Right kidney (tissue), 1 donor: ENCODE results near the gene NSL1.

Source experiments
- DNase-seq: peaks from one replicate; pipeline ENCODE4 v3.0.0-alpha.2; 2016

The NSL1 gene

DNA sequence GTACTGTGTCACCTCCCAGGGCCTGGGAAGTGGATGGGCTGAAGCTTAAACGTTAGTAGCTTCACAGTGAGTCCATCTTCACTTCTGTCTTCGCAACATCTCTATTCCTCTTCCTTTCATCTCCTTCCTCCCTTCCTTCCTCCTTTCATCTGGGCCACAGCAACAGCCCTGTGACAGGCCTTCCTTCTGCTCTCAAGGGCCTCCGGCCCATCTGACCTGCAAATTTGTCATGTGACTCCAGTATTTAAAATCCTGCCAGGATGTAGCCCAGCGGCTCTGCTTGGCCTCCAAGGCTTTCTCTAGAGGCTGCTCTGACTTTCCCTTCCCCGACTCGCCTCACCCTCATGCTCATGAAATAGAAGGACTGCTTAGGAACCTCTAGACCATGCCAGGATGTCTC lies 81.0 kb downstream of the NSL1 start:
- no peak for DNase-seq

DNA sequence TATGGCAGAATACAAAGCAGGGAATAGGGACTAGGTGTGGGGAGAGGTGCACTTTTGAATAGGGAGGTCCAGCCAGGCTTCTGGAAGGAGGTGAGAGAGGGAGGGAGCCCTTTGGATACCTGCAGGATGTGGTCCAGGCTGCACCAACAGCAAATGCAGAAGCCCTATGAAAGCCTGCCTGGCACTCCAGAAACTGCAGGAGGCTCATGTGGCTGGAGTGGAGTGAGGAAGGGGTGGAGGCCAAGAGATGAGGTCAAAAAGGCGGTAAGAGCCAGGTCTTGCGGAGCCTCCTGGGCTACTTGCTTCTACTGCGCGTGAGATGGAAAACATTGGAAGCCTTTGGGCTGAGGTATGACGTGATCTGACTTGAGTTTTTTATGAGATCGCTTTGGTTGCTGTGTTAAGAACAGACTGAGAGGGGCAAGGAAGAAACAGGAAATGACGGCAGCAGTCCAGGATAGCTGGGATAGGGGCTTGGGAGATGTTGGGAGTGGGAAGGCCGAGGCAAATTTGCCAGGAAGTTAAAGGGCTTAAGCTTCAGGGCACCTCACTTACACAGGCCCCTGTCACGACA lies 87.5 kb downstream of the NSL1 start:
- DNase-seq, result no peak

DNA sequence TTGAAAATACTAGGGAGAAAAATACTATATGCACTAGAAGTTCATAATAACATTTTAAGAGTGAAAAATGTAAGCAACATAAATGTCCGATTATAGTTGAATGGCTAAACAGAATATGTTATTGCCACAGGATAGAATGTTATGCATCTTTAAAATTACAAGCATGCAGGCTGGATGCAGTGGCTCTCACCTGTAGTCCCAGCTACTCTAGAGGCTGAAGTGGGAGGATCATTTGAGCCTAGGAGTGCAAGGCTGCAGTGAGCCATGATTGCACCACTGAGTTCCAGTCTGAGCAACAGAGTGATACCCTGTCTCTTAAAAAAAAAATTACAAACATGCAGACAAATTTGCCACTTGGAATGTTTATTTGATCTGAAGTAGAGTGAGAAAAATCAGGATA lies 88.9 kb downstream of the NSL1 start:
- DNase-seq, result no peak

DNA sequence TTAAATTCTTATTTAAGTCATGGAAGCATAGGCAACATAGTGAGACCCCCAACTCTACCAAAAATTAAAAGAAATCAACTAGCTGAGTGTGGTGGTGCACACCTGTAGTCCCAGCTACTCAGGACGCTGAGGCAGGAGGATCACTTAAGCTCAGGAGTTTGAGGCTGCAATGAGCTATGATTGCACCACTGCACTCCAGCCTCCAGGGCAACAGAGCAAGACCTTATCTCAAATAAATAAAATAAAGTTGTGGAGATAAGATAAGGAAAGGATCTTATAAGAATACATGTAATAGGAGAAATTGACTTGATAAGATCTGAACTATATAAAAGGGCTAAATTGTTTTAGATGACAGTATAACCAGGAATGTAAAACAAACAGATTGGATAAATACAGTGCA lies 89.7 kb downstream of the NSL1 start:
- DNase-seq, result no peak

DNA sequence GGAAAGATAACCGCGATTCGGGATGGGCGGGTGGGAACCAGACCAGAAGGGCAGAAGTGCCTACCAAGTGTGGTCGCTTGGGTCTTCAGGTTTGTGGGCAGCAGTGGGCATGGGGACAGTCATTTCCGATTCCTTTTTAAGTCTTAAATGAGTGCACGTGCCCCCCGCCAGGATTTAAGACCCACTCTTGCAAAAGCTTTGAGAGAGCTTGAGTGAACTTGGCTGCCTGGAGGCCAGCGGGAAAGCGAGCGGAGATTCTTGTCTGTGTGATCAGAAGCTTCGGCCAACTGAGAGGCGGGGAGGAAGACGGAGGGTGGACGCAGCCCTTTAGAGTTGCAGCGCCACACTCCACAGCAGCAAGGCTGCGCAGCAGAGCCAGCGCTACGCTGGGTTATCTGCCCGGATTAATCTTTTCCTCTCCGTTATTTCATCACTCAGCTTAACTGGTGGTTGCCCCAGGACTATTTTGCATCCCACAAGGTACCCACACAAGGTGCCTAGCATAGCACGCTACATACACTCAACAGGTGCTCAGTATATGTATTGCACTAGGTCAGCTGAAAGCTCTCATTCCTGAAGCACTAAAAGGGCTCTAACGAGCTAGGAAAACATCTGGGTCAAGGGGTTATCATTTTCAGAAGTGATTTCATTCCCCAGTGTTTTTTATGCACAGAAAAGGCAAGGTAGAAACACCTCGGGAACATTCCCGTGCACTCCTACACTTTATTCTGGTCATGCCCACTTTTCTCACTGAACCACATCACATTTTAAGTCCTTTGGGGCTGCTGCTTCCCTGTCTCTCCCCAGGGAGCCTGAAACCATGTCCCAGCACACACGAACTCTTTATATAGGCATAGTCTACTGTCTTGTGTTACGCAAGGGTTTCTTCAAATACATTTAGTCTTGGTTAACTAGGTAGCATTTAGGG lies 90.4 kb downstream of the NSL1 start:
- peak; percentile 54 for DNase-seq

DNA sequence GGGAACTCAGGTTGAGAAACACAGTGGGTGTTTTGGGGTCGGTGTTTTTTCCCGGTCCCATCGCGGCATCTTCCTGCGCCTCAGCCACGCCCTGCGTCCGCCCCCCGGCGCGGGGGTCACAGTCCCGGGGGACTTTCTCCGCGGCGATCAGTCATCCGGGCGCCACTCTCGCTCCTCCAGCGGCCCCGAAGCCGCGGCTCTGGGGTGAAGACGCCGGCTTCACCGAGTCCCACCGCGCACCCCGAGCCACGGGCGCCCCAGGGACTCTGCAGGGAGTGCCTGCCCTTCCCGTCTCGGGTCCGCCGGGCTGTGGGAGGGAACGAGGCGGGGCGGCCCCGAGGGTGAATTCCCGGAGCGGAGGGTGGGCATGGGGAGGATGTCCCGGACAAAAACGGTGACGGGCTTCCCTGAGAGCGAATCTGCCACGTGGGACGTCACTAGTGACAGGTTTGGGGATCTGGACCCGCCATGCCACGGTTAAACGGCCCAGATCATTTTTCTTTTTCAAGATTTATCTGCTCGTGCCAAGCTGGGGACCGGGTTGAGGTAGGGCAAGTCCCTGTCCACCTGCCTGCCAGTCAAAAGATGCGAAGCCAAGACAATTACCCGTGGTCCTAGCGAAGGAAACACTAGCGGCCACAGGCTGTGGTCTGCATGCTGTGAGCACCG lies 91.2 kb downstream of the NSL1 start:
- peak; percentile 65 for DNase-seq

DNA sequence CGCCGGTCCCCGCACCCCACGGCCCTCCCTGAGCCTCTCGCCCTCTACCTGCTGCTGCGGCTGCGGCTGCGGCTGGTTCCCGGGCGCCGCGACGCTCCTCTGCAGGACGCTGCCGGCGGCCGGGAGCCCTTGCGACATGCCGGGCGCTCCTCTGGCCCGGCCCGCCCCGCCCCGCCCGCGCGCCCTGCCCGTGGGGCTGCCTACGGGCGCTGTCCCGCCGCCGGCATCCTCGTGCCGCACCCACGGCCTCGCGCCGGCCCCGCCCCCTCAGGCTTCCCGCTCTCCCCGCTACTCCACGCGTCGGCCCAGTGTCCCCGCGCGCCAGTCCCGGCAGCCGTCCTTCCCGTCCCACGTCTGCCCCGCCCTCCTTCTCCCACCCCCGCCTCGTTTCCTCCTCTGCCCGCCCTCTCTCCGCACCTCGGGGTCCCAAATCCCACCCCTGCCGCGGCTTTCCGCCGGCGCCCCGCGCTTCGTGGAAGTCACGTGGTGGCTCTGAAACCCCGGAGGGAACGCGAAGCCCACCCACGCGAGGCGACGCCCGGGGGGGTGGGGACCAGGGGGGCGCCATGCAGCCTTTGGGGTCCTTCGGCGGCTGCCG lies 91.9 kb downstream of the NSL1 start, which contains the start of gene BATF3:
Gene BATF3, minus strand, starts transcription at position 216 of the 598 bp plus-strand sequence. Its CDS starts 78 bp downstream, at position 138.
- DNase-seq, result no peak

DNA sequence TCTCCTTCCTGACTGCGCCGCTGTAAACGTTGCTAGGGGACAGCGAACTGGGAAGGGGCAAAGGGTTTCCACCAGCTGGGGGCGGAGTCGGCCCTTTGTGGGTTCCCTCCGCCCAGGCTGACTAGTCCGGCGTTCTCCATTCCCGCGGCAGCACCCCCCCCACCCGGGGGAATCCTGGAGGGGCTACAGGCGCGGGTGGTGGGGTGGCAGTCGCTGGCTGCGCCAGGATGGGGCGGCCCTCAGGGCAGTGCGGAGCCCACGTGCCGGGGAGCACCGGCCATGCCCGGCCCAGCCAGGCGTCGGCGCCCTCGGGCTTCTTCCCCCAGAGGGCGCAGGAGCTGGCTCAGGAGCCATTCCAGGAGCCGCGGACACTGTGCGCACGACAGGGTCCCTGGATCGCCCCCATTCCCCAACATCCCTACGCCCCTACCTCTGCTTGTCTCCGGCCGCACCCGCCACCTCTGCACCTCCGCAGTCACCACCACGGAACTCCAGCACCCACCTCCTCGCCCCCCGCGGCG lies 92.4 kb downstream of the NSL1 start:
- peak; percentile 67 for DNase-seq

DNA sequence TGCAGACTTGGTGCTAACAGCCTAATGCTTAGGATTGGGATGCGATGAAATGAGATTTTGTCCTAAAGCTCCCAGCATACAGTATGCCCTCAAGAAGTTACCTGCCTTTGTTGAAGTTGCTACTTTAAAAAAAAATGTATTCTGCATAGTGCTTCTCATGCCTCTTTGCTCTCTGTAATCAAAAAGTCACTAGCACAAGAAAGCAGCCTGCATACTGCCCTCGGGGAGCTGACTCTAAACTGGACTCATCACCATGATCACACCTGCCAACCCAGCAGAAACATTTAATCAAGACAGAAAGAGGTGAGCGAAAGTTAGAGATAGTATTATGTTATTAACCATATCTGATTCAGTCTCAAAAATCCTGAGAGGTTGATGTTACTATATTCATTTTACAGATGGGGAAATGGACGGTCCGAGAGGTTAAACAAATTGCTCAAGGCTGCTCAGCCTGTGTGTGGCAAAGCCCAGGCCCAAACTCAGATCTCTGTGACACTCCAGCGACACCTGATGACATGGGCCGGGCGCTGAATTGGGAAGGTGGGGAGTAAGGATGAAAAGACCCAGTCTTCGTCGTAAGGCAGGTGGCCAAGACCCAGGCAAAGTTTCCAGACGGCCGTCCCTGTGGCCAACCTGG lies 93.0 kb downstream of the NSL1 start:
- no peak for DNase-seq

DNA sequence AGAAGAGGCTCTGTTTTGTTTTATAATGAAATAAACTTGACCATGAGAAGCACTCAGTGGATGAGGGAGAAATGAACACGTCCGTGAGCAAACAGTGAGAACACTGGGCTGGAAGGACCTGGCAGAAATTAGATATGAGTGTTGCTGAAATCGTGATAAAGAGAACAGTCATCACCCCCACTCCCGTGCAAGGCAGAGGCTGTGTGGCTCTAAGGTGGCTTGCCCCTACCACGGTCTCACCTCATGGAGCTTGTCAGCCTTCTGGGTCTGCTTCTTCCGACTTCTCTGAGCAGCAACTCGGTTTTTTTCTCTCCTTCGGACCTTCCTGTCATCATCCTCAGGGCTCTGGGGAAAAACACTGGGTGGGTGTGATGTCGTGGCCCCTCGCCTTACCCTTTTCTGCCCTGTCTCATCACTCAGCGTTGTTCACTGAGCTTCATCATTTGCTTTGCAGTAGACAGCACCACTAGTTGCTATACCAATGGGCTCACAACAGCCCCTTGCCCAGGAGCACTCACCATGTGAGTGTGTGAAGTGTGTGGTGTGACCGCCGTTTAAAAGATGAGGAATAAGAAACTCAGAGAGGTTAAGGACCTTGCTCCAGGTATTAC lies 94.8 kb downstream of the NSL1 start:
- no peak for DNase-seq

DNA sequence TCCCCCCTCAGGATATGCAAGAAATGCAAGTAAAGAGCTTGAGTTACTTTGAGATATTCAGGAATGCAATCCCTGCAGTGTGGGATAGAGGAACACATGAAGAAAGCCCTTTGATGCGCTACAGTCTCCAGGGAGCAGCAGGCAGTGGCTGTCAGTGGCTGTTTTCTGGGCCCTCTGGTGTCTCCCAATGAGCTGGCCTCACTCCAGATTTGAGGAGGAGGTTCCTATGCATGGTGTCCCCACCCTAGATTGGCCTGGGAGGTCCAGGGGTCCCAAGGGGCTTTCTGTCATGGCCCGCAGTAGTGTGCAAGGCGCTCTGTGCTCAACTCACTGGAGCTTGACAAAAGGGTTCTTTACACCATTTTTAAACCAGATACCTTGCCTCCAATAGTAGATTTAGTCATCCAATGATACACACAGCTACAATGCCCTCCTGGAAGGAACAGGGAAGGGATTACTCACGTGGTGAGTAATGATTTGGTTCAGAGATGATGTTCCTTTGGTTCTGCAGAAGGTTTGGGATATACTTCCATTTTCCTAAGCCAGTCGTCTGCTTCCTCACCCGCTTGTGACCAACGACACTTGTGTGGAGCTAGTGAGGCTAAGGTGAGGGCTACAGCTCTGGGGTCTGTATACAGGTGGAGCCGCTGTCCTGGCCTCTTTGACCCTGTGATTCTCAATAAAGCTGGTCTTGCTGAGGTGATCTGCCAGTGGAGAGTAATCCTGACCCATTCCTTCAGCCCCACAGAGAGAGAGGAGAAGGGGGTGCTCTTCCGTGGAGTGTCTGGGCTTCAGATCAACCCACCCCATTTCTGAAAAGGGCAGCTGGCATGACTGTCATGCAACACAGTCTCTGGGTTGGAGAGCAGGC lies 98.6 kb downstream of the NSL1 start:
- DNase-seq, result no peak

DNA sequence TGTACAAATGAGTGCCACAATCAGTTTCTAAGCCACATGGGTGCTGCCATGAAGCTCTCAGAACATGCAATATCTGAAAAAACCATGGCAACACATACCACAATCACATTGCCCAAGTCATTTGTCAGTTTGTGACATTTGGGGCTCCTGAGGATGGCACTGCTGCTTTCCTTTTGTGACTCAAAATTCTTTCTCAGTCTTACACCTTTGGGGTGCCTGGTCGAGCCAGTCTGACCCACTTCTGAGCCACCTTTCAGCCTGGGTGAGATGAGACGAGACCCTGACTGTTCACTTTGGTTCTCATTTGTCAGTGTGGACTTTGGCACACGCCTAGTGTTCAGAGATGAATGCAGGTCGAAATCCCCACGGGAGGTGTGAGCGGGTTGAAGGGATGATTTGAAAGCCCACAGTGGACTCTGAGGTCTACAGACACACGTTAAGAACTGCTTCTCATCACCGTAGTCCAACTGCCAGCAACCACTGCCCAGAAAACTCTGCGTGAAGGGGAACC lies 100.0 kb downstream of the NSL1 start:
- DNase-seq, result no peak

DNA sequence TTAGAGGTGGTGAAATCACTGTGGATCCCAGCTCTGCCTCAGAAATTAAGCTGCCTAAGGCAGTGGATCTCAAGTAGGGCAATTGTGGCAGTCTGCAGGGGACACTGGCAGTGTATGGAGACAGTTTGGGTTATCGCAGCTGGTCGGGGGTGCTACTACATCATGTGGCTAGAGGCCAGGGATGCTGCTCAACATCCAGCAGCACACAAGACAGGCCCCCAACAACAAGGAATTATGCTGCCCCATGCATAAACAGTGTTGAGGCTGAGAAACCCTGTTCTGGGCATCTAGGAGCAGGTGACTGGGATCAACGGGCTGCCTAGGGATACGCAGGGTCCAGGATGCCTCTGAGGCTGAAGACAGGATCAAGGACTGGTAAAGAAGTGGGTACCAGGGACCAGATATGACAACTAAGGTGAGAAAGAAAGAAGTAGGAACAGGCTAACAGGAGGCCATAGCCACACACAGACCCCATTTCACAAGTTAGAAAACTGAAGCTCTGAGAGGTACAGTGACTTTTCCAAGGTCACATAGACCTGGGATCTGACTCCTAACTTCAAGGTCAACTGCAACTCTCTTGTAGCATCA lies 100.7 kb downstream of the NSL1 start:
- no peak for DNase-seq

DNA sequence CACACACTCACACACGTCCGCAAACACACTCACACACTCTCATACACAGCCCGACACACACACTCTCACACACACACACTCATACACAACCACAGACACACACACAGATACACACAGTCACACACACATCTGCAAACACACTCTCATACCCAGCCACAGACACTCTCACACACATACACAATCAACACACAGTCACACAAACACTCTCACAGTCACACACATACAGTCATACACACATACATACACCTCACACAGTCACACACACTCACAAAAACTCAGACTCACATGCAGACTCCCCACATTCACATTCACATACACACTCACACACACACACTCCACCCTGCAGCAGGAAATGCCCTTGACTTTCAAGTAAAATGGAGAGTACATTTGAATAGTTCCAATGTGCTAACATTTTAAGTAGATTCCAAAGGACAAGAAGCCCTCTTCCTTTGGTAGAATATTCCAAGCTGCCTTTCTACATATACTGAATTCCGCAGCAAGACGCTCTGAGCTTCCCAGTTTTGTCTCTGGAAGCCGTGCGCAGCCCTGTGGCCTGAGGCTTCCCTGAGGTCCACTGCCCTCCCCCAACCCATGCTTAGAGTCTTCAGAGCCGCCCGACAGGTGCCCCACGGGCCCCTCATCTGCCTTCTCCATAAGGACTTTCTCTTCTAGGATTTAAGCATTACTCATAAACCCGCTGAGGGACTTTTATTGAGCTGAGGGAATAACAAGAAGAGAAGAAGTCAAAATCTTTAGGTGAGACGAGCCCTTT lies 101.6 kb downstream of the NSL1 start:
- DNase-seq, result no peak

DNA sequence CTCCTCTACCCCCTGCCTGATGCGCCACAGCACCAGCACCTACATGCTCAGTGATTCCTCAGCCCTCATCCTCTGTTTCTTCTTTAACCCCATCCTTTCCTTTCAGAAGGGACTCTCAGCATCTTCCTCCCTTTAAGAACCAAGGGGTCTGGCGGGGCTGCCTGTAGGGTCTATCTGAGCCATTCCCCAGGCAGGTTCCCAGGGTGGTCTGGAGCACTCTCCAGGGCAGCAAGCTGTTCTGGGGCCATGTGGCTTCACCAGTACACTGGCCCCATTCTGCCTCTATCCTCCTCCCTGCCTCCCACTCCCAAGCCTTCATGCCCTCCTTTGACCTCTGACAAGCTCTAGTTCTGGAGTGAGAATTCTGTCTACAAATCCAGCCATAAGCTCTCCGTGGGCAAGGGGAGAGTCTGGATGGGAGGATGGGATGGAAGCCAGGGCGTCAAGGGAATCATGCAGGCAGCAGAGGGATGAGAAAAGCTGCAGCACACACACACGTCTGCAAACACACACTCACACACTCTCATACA lies 102.3 kb downstream of the NSL1 start:
- DNase-seq, result no peak

DNA sequence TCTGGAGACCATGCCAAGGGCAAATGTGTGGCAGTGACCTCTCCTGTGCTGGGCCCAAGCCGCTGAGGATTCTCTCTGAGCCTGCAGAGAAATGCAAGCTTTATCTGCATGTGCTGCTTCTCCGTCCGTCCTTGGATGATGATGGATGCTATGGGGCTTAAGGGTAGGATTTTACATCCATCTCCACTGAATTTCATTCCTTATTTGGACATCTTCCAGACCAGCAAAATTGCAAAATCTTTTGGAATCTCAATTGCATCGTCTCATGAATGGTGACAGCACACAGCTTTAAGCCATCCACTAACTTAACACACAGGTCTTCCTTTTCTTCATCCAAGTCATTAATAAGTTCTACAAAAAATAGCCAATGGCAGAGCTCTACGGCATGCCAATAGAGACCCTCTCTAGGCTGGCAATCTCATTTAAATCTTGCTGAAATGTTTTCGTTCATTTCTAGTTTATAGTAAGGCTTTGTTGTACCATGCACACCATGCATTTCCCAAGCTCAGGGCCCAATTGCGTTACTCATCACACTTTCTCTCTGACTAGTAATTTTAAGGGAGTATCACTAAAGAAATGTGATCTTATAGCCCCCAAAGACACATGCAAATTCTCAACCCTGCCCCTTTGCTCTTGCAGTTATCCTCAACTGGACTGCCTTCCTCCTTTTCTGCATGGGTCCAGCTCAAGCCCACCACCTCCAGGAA lies 103.1 kb downstream of the NSL1 start:
- DNase-seq, result no peak

DNA sequence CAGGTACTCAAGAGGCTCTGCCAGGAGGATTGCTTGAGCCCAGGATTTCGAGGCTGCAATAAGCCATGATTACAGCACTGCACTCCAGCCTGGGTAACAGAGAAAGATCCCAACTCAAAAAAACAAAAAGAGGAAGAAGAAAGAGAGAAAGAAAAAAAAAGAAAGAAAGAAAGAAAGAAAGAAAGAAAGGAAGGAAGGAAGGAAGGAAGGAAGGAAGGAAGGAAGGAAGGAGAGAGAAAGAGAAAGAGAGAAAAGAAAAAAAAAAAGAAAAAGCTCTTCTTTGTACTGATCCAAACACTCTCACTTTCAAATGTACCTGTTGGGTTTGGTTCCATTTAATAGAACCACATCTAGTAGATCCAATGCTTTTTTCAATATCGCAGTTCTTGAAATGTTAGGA lies 103.8 kb downstream of the NSL1 start:
- no peak for DNase-seq

DNA sequence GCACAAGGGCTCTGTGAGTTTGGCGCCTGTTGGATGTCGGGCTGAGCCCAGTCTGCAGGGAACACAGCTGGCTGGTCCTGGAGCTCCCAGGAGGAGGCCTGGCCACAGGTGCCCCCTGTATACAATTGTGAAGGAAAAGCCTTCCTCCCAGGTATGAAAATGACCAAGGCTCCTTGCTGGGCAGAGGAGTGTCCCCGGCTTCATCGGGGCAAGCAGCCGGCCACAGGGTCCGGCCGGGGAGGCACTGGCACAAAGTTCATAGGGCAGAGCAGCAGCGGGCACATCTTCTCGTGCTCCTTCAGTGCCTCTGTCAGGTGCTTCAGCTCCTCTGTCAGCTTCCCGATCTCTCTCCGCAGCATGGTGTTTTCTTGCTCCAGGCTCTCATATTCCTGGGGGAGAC lies 105.0 kb downstream of the NSL1 start:
- no peak for DNase-seq
